Ovary (tissue), 3 donors: ENCODE results near the gene GRIK1.

Experiments
- EP300 ChIP-seq: sonication (generic); formaldehyde crosslinking; IDR thresholded peaks from one replicate; pipeline ENCODE4 v1.6.1; 2017; ENCODE audit warnings: antibody characterized with exemption
- POLR2A ChIP-seq: fragments of 450-650 bp; IDR thresholded peaks from one replicate; pipeline ENCODE4 v1.6.1; 2017; ENCODE audit warnings: antibody characterized with exemption, mild to moderate bottlenecking, moderate library complexity
- TF ChIP-seq, protein P1 (sequence below), 3 donors: fragments of 450-650 bp in 2 of 3; fragments of 200-600 bp in 1 of 3; IDR thresholded peaks; one replicate each; pipeline versions ENCODE4 v1.5.1 to v1.8.0; 2016 to 2022; ENCODE audit warnings: antibody characterized with exemption in 3 of 3, mild to moderate bottlenecking in 1 of 3
- donor health status: DM: no; HTN: no; CAD: no.

DNA sequence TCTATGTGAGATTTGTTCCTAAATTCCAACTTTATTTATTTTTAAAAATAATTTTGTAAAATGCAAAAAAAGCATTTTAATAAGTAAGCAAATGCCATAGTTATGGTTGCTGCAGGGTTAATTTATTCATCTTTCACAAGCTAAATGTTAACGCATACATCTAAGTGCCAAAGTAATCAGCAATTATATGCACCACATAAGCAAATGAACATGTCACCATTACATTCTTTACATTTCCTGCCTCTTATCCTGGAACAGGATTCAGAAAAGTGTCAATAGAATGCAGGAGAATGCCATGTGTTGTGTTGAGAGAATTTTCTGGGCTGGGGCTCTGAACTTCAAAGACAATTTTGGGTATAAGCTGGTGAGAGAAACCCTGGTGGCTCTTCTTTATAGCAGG lies 136.6 kb downstream of the GRIK1 start:
- TF ChIP-seq, protein P1, sequence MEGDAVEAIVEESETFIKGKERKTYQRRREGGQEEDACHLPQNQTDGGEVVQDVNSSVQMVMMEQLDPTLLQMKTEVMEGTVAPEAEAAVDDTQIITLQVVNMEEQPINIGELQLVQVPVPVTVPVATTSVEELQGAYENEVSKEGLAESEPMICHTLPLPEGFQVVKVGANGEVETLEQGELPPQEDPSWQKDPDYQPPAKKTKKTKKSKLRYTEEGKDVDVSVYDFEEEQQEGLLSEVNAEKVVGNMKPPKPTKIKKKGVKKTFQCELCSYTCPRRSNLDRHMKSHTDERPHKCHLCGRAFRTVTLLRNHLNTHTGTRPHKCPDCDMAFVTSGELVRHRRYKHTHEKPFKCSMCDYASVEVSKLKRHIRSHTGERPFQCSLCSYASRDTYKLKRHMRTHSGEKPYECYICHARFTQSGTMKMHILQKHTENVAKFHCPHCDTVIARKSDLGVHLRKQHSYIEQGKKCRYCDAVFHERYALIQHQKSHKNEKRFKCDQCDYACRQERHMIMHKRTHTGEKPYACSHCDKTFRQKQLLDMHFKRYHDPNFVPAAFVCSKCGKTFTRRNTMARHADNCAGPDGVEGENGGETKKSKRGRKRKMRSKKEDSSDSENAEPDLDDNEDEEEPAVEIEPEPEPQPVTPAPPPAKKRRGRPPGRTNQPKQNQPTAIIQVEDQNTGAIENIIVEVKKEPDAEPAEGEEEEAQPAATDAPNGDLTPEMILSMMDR (IDR thresholded peaks at IDR 0.05) = no peak
- TF ChIP-seq POLR2A (no peak), EP300 (no peak)
